ENCODE measurements around the gene SMCR8.
"Not testable (repeated sequence)": the region's sequence is repeated elsewhere in the genome, so short reads cannot be mapped to it uniquely, and the experiment has no call there.

SMCR8 gene

DNA sequence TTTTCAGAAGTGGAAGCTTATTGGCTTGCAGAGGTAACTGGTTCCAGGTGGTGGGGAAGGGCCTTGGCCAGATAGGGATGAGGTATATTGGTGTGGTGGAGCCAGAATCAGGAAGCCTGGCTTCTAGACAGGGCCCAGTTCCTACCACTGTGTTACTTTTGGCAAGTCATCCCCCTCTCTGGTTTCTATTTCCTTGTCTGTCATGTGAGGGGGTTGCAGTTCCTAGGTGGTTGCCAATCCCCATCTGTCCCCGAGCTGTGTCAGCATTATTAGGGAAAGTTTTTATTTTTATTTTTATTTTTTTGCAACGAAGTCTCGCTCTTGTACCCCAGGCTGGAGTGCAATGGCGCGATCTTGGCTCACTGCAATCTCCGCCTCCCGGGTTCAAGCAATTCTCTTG, 3.0 kb downstream of the SMCR8 start:
- no peak for DNase-seq

DNA sequence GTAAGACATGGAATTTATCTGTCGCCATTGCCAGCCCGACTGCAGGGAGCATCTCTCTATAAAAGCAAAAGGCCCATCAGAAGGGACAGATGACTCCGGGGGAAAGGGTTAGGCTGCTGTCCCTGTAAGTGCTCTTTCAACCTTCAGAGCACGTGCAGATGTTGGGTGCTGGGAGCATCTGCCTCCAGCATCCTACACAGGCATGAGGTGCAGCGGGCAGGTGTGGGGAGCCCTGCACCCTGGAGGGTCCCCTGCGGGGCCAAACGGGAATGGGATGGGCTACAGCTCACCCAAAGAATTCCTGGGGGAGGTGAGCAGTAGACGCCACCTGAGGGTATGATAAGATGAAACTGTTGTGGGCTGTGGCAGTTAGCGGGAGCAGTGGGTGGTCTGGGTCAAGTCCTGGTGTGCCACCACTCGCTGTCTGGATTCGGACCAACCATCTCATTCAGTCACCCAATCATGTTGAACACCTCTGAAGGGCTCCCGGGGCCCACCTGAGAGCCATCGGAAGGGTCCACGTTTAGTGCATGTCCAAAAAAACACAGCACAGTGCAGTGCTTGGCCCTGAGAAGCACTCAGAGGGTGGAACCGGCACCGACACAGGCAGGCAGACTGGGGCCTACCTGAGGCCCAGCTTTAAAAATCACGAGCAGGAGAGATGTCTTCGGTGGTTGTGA, 3.8 kb downstream of the SMCR8 start:
- DNase-seq: no peak

DNA sequence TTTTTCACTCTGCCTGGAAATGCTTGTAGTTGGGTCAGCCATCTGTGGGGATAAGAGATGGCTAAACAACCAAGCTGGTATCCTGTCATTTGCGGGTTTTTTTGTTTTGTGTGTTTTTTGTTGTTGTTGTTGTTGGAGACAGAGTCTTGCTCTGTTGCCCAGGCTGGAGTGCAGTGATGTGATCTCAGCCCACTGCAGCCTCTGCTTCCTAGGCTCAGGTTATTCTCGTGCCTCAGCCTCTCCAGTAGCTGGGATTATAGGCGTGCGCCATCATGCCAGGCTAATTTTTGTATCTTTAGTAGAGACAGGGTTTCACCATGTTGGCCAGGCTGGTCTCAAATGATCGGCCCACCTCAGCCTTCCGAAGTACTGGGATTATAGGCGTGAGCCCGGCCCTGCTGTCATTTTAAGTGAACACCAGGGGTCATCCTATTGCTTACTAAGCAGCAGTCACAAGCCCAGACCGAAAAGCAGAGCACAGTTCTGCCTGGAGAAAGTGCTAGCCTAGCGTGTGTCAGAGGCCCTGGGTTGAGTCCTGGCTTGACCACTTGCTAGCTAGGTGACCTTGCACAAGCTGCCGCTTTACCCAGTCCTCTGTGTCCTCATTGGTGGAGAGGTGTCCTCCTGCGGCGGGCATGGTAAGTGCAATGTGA, 4.6 kb downstream of the SMCR8 start:
- no peak for DNase-seq

DNA sequence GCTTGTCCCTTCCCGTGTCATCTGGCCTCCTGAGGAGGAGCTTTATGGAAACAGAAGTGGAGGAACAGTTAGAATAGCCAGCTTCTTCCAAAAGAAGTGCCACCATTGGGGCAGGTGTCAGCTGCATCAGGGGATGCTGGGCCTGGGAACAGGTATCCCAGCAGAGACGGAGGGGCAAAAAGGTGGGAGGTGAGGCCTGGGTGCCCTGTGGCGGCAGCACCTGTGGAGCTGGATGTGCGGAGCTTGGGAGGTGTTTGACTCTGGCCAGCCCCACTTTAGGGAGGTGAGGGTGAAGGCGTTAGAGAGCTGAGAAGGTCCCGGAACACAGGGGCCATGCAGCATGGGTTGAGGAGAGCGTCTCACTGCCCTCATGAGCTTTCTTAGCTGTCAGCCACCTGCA, 5.2 kb downstream of the SMCR8 start:
- DNase-seq: no peak

DNA sequence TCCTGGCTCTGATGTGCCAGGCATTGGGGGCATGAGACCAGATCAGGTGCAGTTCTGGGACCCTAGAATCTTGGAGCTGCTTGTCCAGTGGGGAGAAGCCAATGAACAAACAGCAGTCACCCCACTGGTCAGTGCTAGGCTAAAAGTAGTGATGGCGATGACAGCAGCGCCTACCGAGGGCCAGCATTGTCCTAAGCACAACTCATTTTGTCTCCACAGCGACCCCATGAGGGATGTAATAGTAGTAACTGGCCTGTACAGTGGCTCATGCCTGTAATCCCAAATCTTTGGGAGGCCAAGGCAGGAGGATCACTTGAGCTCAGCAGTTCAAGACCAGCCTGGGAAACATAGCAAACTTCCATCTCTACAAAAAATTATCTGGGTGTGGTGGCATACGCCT, 6.2 kb downstream of the SMCR8 start:
- no peak for DNase-seq

DNA sequence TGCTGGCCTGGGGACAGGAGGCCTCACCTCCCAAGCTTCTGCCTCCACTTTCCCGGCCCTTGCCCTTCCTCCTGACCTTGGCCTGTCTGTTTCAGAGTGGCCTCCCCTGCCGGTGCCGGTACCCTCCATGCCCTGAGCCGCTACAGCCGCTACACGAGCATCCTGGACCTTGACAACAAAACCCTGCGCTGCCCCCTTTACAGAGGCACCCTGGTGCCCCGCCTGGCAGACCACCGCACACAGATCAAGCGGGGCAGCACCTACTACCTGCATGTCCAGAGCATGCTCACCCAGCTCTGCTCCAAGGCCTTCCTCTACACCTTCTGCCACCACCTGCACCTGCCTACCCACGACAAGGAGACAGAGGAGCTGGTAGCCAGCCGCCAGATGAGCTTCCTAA, 7.4 kb downstream of the SMCR8 start:
- no peak for DNase-seq

DNA sequence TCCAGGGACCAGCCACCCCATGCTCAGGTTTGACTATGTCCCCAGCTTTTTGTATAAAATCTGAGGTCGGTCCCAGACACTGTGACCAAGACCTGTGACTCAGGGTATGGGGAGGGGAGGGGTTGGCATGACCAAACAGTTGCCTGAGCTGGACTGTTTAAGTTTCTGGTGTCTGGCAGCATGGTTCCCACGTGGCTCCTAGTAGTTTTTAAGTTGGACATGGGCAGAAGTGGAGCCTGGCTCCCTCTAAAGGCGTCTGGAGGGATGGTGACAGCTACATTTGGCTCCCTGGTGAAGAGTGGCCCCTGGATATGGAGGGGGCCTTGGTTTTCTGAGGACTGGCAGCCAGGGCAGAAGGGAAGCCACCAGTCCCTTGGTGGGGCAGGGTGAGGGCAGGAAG, 7.9 kb downstream of the SMCR8 start:
- DNase-seq: no peak

DNA sequence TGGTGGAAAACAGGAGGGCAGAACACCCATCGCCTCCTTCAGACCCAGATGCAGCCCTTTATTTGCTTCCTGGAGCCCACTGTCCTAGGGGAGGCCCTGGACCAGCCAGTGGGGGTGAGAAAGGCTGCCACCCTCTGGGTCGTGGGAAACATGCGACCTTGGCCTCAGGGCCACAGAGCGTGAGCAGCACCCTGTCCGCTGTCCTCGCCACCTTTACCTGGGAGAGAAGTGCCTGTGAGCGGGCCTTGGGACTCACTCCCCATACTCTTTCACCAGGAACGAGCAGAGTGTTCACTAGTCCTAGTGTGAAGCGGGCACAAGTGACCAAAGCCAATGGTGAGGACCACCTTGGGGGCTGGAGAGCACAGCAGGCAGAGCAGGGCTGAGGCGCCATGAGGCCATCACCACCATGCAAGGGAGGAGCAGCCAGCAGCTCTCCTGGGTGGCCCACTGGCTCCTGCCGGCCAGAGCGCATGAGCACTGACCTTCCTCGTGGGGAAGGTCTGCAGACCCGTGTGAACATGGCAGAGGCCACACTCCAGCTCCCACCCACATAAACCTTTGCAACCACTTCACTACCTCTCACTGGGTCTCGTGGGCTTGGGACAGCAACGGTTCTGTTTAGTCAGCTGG, 8.5 kb downstream of the SMCR8 start:
- no peak for DNase-seq

DNA sequence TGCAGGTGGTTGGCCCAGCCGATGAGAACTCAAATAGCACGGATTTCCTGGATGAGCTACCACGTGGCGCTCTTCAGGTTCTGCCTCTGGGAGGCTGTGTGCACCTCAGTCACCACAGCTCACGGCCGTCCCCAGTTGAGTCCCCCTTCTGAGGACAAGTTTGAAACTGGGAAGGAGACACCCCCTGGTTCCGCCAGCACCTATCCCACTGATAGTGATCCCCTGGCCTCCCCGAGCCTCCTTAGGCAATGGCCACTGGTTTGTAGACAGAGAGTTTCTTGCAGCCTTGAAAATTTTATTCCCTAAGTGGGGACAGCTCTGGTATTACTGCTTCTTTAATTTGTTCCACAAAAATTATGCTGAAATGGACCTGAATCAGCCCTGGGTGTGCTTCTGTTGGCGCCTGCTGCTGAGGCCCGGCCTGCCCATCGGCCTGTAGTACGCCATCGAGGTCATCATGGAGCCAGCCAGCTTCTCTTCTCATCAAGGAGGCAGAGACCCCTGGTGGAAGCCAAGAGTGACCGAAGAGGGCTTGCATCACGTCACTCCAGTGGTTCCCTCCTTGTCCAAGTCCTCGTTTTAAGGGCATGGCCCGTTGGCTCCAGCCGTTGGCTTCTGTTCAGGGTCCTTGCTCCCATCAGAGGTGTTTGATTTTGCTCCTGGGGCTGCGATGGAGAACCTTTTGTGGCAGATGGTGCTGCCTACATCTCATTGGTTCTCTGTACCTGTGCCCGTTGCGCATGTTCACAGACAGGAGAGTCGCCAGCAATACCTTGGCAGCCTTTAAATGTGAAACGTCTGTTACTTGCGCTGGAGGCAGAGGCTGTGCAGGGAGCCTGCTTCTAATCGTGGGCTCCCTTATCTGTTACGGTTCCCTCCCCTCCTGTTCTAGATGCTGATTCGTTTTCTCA, 9.3 kb downstream of the SMCR8 start:
- no peak for DNase-seq

DNA sequence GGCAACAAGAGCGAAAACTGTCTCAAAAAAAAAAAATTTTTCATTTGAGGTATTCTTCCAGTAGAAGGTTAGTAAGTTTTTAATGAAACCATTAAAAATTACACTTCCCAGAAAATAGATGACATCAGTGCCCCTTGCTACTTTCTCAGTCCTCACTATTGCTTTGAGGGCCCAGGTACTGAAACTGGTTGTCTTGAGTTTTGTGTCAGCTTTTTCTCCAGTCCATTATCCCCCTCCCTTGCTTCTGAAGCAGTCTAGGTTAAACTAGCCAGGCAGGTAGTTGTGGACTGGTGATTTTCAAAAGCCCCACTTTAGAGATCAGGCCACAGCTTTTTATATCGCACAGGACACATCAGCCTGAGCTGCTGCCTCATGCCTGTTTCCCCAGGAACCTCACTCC, 10.9 kb downstream of the SMCR8 start:
- DNase-seq: no peak

DNA sequence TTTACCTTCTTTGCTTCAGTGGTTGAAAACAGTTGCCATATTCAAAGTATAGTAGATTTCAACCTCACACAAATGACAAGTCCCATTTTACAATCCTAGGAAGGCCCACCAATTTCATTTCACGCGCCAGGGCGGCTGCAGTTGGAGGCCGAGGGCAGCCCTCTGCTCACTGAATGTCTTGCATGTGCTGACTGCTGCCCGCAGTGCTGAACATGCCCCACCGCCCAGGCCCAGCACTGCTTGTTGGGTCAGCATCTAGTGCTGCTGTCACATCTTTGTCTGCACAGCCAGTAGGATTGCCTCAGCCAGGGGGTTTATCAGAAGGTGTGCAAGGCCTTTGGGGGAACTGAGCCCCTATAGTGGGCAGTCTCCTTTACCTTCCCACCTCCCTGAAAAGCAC, 11.5 kb downstream of the SMCR8 start:
- no peak for DNase-seq

DNA sequence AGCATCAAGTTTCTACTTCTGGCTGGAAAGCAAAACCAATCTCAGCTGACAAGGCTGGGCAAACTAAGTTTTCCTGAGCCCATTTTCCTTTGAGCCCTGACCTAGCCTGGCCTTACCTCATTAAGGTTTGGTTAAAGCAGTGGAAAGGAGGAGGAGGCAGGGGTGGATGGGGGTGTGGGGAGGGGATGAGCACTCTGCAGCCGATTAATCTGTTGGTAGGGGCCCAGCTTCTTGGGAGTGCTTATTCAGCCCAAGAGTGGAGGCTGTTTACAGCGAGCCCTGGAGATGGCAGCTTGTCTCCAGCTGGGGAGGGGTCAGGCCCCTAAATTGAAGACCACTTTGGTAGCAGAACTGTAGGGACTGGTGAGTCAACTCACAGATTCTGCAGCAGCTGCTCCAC, 12.0 kb downstream of the SMCR8 start:
- no peak for DNase-seq

DNA sequence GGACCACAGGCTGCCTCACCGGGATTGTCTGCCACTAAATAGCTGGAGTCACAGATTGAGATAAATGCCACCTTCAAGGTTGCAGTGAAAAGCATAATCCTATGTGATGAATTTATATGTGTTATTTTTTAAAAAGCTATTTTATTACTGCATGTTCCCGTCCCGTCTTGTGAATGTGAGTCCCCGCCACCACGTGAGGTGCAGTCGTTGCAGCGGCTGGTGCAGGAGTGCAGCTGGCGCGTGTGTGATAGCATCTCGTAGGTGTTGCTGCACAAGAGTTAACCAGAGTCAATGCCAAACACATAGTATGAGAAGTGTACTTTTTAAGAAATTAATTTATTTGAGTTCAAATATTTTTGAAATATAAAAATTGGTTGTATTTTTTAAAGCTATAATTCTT, 12.5 kb downstream of the SMCR8 start:
- no peak for DNase-seq

DNA sequence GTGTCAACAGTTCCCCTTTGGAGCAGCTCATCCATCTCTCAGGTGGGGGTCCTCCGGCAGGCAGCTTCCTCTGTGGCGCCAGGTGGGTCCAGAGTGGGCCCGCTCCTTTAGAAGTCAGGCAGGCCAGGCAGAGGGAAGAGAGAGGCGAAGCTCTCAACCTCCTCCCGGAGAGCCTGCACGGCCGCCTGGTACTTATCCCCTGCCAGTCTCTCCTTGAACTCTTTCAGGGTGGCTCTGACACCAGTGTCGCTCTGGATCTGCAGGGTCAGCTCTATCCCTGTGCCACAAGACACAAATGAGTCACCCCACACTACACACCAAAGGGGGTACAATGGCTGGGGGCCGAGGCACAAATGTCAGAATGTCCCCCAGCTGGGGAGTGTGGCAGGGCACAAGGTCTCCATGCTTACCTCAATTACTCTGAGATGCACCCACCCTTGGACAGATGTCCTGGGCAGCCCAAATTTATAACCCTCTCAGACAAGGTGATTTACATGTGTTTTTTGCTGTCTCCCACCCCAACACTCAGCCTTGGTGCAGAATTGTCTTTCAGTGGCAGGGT, 13.6 kb downstream of the SMCR8 start:
- DNase-seq: no peak

DNA sequence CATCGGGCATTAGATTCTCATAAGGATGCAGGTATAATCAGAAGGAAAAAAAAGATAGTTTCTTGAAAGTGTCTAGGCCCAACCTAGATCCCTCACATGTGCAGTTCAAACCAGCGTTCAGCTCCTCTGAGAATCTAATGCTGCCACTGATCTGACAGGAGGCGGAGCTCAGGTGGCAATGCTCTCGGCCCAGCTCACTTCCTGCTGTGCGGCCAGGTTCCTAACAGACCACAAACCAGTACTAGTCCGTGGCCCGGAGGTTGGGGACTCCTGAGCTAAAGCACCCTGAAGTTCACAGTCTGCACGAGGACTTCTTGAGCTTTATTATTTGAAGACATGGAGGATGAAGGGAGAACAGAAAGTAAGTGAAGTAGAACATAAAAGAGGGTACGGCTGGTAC, 16.8 kb downstream of the SMCR8 start:
- DNase-seq: no peak

DNA sequence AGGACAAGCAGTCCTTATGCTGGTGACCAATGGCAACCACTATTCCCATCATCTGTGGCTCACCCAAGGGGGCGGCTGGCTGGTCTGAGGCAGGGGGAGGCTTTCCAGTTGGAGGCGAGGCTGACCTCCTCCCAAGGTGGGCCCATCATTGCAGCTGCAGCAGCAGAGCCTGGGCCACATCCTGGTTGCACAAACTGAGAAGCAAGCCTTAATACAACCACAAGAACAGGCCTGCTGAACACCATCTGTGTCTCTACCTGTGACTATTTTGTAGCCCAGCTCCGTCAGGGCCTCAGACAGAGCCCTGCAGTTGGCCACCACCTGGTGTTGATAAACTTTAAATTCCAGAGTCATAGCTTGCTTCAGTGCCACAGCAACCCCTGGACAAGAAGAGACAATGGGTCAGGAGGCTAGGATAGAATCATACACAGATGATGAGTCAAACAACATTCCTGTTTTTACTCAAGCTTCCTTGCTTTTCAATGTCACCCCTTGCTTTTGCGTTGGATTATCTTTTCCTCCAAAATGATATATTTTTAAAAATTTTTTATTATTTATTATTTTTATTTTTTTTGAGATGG, 17.9 kb downstream of the SMCR8 start:
- no peak for DNase-seq

DNA sequence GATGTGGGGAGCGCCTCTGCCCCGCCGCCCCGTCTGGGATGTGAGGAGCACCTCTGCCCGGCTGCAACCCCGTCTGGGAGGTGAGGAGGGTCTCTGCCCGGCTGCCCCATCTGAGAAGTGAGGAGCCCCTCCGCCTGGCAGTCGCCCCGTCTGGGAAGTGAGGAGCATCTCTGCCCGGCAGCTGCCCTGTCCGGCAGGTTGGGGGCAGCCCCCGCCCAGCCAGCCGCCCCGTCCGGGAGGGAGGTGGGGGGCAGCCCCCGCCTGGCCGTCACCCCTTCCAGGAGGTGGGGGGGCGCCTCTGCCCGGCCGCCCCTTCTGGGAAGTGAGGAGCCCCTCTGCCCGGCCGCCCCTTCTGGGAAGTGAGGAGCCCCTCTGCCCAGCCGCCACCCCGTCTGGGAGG, 23.1 kb downstream of the SMCR8 start:
- not testable (repeated sequence) for DNase-seq

DNA sequence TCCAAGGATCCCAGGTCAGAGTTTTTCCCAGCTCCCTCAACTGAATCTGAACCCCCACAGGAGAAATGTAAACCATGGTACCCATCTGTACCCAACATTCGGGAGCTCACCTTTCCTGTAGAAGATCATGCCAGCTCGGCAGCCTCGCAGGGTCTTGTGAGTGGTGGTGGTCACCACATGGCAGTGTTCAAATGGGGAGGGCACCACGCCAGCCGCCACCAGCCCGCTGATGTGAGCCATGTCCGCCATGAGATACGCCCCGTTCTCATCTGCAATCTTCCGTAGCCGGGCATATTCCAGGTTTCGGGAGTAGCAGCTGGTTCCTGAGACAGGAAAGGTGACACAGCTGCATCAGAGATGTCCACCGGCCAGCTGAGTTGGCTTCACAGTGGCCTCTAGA, 24.8 kb downstream of the SMCR8 start:
- no peak for DNase-seq

DNA sequence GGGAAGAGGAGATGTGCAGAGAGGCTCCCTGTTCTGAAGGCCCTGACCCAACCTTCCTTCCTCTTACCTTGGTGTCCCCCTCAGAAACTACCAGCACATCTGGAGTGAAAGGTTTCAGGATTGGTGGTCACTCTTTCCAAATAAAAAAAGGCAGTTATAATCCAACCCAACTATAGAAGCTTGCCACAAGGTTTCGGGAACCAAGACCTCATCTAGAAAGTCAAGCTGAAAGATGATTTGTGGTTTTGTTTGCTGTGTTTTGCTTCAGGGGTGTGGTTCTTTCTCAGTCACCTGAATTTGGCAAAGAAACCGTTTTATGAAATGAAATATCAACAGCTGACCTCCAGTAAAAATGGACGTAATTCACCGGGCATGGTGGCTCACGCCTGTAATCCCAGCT, 28.9 kb downstream of the SMCR8 start:
- no peak for DNase-seq

DNA sequence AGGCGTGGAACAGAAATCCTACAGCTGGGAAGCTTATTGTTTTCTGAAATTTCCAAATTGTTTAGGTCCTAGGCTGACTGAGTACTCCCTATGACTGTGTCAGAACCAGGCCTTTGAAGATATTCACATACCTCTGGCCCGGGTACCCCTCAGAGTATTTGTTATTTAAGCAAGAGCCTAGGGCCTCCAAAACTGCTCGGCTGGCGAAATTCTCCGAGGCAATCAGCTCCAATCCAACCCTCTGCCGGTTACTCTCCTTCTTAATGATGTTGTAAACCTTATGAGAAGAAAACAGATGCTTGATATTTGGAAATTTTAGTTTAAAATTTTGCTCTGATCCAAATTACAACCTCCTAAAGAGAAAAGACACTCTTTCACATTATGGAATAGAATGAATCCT, 38.4 kb downstream of the SMCR8 start:
- DNase-seq: no peak

DNA sequence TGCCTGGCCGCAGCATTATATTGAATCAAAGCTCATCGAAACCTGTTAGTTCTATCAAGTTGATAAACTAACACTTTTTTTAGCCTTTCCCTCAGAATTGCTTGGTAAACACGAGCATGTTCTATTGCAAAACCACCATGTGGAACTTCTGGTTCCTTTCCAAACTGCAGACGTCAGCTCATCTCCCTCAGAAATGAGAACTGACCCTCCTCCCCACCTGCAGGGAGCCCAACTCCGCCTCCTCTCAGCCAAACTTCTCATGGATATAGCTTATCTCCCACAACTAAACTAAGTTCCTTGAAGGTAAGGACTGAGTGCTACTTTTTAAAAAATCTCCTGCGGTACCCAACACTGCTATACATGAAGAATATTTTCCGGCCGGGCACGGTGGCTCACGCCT, 41.5 kb downstream of the SMCR8 start:
- DNase-seq: no peak

DNA sequence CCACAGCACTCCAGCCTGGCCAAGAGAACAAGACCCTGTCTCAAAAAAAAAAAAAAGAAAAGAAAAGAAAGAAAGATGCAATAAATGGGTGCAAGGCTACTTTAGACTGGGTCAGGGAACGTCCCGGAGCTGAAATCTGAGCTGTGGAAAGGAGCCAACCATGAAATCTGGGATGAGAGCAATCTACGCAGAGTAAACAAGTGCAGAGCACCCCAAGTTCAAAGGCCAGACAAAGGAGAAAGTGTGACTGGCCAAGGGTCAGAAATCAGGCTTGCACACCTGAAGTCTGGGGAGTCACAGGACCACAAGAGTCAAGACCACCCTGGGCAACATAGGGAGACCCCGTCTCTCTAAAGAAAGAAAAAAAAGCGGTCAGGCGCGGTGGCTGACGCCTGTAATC, 45.4 kb downstream of the SMCR8 start:
- DNase-seq: no peak
